ENCODE results near the gene NKTR.

Gene NKTR

DNA sequence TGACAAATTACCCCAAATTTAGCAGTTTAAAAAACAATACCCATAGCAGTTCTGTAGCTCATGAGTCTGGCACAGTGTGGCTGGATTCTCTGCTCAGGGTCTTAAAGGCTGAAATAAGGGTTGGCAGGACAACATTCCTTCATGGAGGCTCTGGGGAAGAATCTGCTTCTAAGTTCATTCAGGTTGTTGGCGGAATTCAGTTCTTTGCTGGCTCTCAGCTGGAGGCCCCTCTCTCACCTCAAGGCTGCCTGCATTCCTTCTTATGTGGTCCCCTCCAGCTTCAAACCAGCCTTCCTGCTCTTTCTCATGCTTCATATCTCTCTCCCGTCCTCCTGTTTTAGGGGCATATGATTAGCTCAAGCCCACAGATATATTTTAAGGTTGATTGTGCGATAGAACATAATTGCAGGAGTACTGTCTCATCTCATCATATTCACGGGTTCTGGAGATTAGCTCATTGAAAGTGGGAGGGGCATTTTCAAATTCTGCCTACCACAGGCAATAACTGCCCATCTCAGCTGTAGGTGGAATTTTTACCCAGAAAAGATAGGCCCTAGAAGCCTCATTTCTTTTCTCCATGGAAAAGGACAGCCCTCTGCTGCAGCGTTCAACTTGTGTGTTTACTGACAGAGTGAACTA lies 47.5 kb downstream of the NKTR start:
- TF ChIP-seq, protein P1, sequence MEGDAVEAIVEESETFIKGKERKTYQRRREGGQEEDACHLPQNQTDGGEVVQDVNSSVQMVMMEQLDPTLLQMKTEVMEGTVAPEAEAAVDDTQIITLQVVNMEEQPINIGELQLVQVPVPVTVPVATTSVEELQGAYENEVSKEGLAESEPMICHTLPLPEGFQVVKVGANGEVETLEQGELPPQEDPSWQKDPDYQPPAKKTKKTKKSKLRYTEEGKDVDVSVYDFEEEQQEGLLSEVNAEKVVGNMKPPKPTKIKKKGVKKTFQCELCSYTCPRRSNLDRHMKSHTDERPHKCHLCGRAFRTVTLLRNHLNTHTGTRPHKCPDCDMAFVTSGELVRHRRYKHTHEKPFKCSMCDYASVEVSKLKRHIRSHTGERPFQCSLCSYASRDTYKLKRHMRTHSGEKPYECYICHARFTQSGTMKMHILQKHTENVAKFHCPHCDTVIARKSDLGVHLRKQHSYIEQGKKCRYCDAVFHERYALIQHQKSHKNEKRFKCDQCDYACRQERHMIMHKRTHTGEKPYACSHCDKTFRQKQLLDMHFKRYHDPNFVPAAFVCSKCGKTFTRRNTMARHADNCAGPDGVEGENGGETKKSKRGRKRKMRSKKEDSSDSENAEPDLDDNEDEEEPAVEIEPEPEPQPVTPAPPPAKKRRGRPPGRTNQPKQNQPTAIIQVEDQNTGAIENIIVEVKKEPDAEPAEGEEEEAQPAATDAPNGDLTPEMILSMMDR (IDR thresholded peaks at IDR 0.05; ENCODE audit: low read depth, low read length, missing control alignments), result no peak
- DNase-seq (ENCODE audit: extremely low read depth, low read depth), result no peak
- no peak overlapping the region for H3K4me3 ChIP-seq (replicated peaks; ENCODE audit: low read depth, low read length)

DNA sequence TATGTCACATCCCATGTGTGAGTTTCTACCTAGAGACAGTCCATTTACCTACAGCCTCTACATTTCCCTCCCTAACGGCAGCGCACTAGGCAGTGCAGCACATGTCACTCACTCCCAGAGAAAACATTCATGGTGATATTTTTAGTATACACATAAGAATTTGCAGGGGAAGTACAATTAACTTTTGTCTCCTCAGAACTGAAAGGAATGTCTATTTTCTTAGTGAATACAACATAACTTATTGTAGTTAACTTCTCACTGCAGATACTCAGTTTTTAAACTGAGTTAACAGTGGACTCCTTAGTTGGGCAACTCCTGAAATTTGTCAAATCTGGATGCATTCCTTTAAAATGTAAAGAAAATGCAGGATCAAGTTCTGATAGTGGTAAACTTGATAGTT lies 48.5 kb downstream of the NKTR start:
- no peak for DNase-seq (ENCODE audit: extremely low read depth, low read depth)
- TF ChIP-seq, protein P1 (IDR thresholded peaks at IDR 0.05; ENCODE audit: low read depth, low read length, missing control alignments), result no peak
- no peak overlapping the region for H3K4me3 ChIP-seq (replicated peaks; ENCODE audit: low read depth, low read length)

DNA sequence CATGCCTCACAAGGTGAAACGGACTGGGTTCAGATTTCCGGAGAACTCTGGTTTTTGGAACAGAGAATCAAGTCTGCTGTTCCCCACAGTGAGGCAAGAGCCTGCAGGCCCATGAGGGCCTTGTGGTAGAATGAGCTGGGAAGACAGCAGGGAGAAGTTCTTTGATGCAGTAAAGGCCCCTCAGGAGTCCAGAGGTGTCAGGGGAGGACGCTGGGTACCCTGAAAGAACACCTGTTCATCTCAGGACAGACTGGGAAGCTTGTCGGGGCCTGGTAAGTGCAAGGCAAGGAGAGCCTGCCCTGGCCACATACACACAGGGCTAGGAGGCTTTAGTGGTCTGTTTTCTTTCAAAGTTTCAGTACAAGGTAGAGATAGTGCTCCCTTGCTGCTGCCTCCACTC lies 49.3 kb downstream of the NKTR start:
- DNase-seq (ENCODE audit: extremely low read depth, low read depth), result no peak
- no peak overlapping the region for H3K4me3 ChIP-seq (replicated peaks; ENCODE audit: low read depth, low read length)
- TF ChIP-seq, protein P1 (IDR thresholded peaks at IDR 0.05; ENCODE audit: low read depth, low read length, missing control alignments), result no peak

DNA sequence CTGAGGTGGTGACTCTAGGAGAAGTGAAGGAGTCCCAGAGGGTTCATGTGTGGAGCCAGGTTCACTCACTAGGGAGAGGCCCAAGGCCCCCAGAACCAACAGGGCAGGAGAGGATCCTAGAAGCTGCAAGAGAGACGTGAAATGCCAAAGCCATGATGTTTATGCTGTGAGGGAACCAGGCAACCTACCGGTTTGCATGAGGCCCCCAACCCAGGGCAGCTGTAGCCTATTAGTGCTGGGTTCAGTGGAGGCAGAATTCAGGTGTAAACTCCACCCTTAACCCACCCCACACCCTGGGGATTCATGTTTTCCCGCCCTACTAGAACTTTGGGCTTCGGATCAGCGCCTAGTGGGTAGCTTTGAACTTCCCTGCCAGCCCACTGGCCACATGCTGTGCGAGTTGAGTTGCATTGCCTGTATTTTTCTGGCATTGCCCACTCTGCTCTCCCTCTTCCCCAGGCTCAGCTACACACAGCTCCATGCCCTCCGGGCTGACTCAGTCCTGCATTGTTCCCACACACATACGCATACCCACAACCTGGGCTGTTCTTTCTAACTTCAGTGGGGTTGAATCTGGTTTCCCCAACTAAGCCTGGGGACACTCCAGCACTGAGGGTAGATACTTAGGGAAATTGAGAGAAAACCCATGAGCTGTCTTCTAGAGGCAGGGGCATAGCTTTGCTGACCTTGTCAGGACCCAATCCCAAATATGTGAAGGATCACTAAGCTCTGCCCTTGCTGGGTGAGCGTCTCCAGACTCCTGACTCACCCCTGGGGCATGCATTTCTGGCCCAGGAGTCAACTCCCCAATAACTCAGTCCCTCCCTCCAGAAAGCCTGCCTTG lies 51.0 kb downstream of the NKTR start:
- H3K4me3 ChIP-seq (replicated peaks; ENCODE audit: low read depth, low read length), result no peak overlapping the region; the same call in 1 of the 2 replicates
- no peak for DNase-seq (ENCODE audit: extremely low read depth, low read depth)
- TF ChIP-seq, protein P1 (IDR thresholded peaks at IDR 0.05; ENCODE audit: low read depth, low read length, missing control alignments), result no peak

DNA sequence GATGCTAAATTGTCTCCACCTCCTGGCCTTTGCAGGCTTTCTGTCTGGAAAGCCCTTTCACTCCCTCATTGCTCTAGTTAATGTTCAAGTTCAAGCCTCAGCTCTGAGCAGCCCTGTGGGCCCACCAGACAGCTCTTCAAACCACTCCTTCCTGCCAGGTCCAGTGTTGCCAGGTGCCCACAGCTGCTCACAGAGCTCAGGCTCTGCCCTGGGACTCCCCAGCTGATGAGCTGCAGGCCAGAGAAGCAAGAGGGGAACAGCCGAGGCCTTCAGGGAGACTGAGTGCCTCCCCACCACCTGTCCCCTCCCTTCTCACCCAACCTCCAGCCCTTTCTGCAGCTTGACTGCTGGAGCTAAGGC lies 51.7 kb downstream of the NKTR start:
- no peak for DNase-seq (ENCODE audit: extremely low read depth, low read depth)
- TF ChIP-seq, protein P1 (IDR thresholded peaks at IDR 0.05; ENCODE audit: low read depth, low read length, missing control alignments), result no peak
- peak overlapping the region; percentile 74 for H3K4me3 ChIP-seq (replicated peaks; ENCODE audit: low read depth, low read length)

DNA sequence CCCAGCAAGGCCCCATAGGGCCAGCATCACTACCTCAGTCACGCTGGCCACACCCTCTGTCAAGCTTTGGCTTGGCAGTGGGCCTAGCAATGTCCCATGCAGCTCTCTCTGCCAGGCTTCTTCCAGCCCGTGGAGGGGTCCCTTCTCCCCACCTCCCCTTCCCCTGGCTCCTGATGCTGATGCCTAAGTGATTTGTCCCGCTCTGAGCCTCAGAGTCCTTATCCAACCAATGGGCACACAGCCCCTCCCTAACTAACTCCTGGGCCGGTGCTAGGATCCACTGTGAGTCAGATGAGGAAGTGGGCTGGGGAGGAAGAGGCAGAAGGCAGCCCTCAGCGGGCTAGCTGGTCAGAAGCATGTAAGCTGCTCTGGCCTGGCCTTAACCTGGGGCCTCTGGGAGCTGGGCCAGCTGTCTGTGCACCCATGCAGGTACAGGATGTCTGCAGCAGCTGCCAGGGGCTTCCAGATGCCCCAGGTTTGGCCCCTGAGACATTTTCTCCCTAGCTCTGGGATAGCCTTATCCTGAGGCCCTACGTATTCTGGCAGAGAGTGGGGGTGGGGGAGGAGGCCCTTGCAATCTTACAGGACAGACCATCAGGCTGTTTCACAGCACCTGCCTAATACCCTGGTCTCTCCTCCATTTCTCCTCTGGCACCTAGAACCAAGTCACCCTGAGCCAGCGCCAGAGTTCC lies 52.3 kb downstream of the NKTR start:
- no peak for DNase-seq (ENCODE audit: extremely low read depth, low read depth)
- peak overlapping the region; percentile 74 for H3K4me3 ChIP-seq (replicated peaks; ENCODE audit: low read depth, low read length)

More for the DNA sequence above, 52.3 kb downstream of the NKTR start:
- TF ChIP-seq, protein P1 (IDR thresholded peaks at IDR 0.05; ENCODE audit: low read depth, low read length, missing control alignments), result no peak

Data from HFF-Myc (cell line).